Tibial artery (tissue), 4 donors: ENCODE data around the gene ZNF865.
"Not testable (repeated sequence)": the region's sequence is repeated elsewhere in the genome, so short reads cannot be mapped to it uniquely, and the experiment has no call there.

Experiments
- DNase-seq, 2 donors: peaks; one replicate each; pipeline ENCODE4 v3.0.0-alpha.2; 2019
- H3K27ac ChIP-seq, 2 donors: fragments of 200-600 bp; sonication (generic) in 1 of 2; 1 replicate in 1 of 2; 2 replicates in 1 of 2; pipeline ENCODE4 v1.5.1; 2018 to 2019; ENCODE audit warnings: mild to moderate bottlenecking in 1 of 2
- H3K27me3 ChIP-seq, 2 donors: fragments of 200-600 bp; sonication (generic) in 1 of 2; one replicate each; pipeline versions ENCODE4 v1.5.1 to v1.6.0; 2016 to 2019
- H3K36me3 ChIP-seq, 3 donors: fragments of 200-600 bp; sonication (generic) in 2 of 3; one replicate each; pipeline ENCODE4 v1.5.1; 2016 to 2019; ENCODE audit warnings: mild to moderate bottlenecking in 2 of 3
- H3K4me1 ChIP-seq, 4 donors: fragments of 200-600 bp; sonication (generic) in 2 of 4; 1 replicate in 3 of 4; 2 replicates in 1 of 4; pipeline ENCODE4 v1.5.1; 2016 to 2019
- H3K4me3 ChIP-seq, 2 donors: fragments of 200-600 bp; sonication (generic) in 1 of 2; 1 replicate in 1 of 2; 2 replicates in 1 of 2; pipeline ENCODE4 v1.5.1; 2018 to 2019; ENCODE audit warnings: mild to moderate bottlenecking in 2 of 2
- H3K9me3 ChIP-seq, 3 donors: fragments of 200-600 bp; sonication (generic) in 1 of 3; one replicate each; pipeline ENCODE4 v1.5.1; 2016 to 2019
- CTCF ChIP-seq, 2 experiments: fragments of 200-600 bp in 1 of 2; fragments of 450-650 bp in 1 of 2; IDR thresholded peaks; one replicate each; pipeline ENCODE4 v1.5.1; 2017 to 2019; ENCODE audit warnings: antibody characterized with exemption in 2 of 2, mild to moderate bottlenecking in 1 of 2, moderate library complexity in 1 of 2
- intact Hi-C: fragments of 100-400 bp; cut with DNase I; formaldehyde crosslinking; loops from one replicate; pipeline ENCODE4 v1.15.0; 2023; ENCODE audit warnings: low total_unique reads

The ZNF865 gene

GRCh38 chr19:55605637-55606470, at the start of gene ZNF865:
ZNF865 (plus strand) TSS chr19:55605647; CDS start chr19:55613619, 7,972 bp downstream.
- Histone ChIP-seq H3K9me3 (no peaks in the 10 kb centered on the region), H3K27ac (peak within 1 kb of the TSS; percentile 95), H3K4me3 (peak within 1 kb of the TSS; percentile 92 to 96), H3K4me1 (peaks cover 3 to 49% (median 32%) of the 10 kb centered on the region in 4 donors), H3K27me3 (no peaks in the 10 kb centered on the region), H3K36me3 (peaks cover 0 to 33% (median 7%) of the 10 kb centered on the region in 3 donors)
- intact Hi-C loops: loop anchor here (2.0 kb wide), 1 partner anchor 89 kb away; no protein-coding TSS in a partner anchor
- DNase-seq: peak; percentile 67 to 85
- peak; percentile 49 to 55 for TF ChIP-seq CTCF (IDR thresholded peaks at IDR 0.05)

GRCh38 chr19:55559684-55560083, 45.8 kb upstream of the ZNF865 start:
- Histone ChIP-seq H3K36me3 (no peaks in the 10 kb centered on the region), H3K4me3 (no peak overlapping the region), H3K9me3 (peaks cover 0 to 4% (median 0%) of the 10 kb centered on the region in 3 donors), H3K27ac (no peak overlapping the region), H3K27me3 (peaks cover 0 to 25% of the 10 kb centered on the region in 2 donors), H3K4me1 (no peaks in the 10 kb centered on the region)
- no peak for TF ChIP-seq CTCF (IDR thresholded peaks at IDR 0.05)
- intact Hi-C loops: no loop called here
- no peak for DNase-seq

GRCh38 chr19:55563261-55563690, 42.2 kb upstream of the ZNF865 start:
- no peak overlapping the region for H3K4me3 ChIP-seq
- intact Hi-C loops: no loop called here
- peaks cover 0 to 4% (median 0%) of the 10 kb centered on the region in 3 donors for H3K9me3 ChIP-seq
- TF ChIP-seq CTCF (IDR thresholded peaks at IDR 0.05): no peak
- H3K27ac ChIP-seq: no peak overlapping the region
- peaks cover 0 to 29% of the 10 kb centered on the region in 2 donors for H3K27me3 ChIP-seq
- no peaks in the 10 kb centered on the region for H3K36me3 ChIP-seq
- H3K4me1 ChIP-seq: no peaks in the 10 kb centered on the region
- no peak for DNase-seq

- Histone ChIP-seq H3K27ac (no peak overlapping the region), H3K36me3 (no peaks in the 10 kb centered on the region), H3K9me3 (no peaks in the 10 kb centered on the region), H3K4me3 (no peak overlapping the region), H3K27me3 (peaks cover 0 to 20% of the 10 kb centered on the region in 2 donors), H3K4me1 (no peaks in the 10 kb centered on the region)
- intact Hi-C loops: no loop called here
- no peak for DNase-seq
- TF ChIP-seq CTCF (IDR thresholded peaks at IDR 0.05): no peak
These were observed 38.6 kb upstream of the ZNF865 start for GRCh38 chr19:55566823-55567222.

- no peak for DNase-seq
- Histone ChIP-seq H3K4me3 (no peak overlapping the region), H3K27ac (no peak overlapping the region), H3K27me3 (peaks cover 0 to 20% of the 10 kb centered on the region in 2 donors), H3K4me1 (no peaks in the 10 kb centered on the region), H3K9me3 (no peaks in the 10 kb centered on the region), H3K36me3 (no peaks in the 10 kb centered on the region)
- no peak for TF ChIP-seq CTCF (IDR thresholded peaks at IDR 0.05)
- intact Hi-C loops: no loop called here
These were observed 37.6 kb upstream of the ZNF865 start for GRCh38 chr19:55567708-55568328.

- DNase-seq, H3K4me3 ChIP-seq, intact Hi-C loops, H3K9me3 ChIP-seq, H3K4me1 ChIP-seq, H3K27ac ChIP-seq, H3K36me3 ChIP-seq: not testable (repeated sequence)
- peaks cover 0 to 15% of the 10 kb centered on the region in 2 donors for H3K27me3 ChIP-seq
These were observed 36.0 kb upstream of the ZNF865 start for GRCh38 chr19:55569477-55569876.

- intact Hi-C loops, H3K4me1 ChIP-seq, DNase-seq, H3K4me3 ChIP-seq, H3K27ac ChIP-seq, H3K27me3 ChIP-seq: not testable (repeated sequence)
- peaks cover 7 to 24% (median 16%) of the 10 kb centered on the region in 3 donors for H3K36me3 ChIP-seq
- peaks cover 0 to 12% (median 0%) of the 10 kb centered on the region in 3 donors for H3K9me3 ChIP-seq
These were observed 31.5 kb upstream of the ZNF865 start for GRCh38 chr19:55573929-55574328.
